ENCODE measurements around the gene DENND6A.
"Not testable (repeated sequence)": the region's sequence is repeated elsewhere in the genome, so short reads cannot be mapped to it uniquely, and the experiment has no call there.

DNA sequence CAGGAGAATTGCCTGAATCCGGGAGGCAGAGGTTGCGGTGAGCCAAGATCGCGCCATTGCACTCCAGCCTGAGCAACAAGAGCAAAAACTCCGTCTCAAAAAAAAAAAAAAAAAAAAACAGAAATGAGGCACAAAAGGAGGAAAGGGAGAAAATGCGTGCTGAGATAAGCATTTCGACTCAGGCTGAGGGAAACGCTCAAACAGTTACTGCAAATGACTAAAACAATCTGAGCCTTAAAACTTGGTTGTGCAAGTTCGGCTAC, 813 bp downstream of the DENND6A start:
- TF ChIP-seq, protein P1, sequence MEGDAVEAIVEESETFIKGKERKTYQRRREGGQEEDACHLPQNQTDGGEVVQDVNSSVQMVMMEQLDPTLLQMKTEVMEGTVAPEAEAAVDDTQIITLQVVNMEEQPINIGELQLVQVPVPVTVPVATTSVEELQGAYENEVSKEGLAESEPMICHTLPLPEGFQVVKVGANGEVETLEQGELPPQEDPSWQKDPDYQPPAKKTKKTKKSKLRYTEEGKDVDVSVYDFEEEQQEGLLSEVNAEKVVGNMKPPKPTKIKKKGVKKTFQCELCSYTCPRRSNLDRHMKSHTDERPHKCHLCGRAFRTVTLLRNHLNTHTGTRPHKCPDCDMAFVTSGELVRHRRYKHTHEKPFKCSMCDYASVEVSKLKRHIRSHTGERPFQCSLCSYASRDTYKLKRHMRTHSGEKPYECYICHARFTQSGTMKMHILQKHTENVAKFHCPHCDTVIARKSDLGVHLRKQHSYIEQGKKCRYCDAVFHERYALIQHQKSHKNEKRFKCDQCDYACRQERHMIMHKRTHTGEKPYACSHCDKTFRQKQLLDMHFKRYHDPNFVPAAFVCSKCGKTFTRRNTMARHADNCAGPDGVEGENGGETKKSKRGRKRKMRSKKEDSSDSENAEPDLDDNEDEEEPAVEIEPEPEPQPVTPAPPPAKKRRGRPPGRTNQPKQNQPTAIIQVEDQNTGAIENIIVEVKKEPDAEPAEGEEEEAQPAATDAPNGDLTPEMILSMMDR (IDR thresholded peaks at IDR 0.05): not testable (repeated sequence)
- not testable (repeated sequence) for TF ChIP-seq POLR2AphosphoS5 (IDR thresholded peaks at IDR 0.05)

All from sigmoid colon (tissue), 4 donors.